ENCODE results near the gene PRR14.

Gene PRR14

DNA sequence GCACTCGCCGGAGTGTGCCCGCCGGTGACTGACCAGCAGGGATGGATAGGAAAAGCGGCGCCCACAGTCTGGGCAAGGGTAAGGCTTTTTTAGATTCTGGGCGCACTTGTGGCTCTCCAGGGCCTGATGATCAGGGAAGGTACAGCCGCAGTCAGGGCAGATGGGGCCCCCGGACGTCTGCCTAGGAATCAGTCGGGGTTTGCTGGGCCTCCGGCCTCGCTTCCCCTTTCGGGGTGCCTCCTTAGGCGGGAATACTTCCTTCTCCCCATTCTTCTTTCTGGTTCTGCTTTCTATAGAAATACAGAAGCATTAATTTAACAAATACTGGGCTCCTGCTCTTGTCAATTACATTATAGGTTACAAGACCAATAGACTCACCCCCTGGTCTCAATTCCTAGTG, 45.6 kb upstream of the PRR14 start:
- POLR2A ChIA-PET = interaction anchor here (1.0 to 1.9 kb wide), 3 partner anchors 29 to 68 kb away, joined by 3 to 5 read pairs (median 3); partner anchors contain the start of gene ZNF688
- CTCF ChIA-PET = no interaction called here

DNA sequence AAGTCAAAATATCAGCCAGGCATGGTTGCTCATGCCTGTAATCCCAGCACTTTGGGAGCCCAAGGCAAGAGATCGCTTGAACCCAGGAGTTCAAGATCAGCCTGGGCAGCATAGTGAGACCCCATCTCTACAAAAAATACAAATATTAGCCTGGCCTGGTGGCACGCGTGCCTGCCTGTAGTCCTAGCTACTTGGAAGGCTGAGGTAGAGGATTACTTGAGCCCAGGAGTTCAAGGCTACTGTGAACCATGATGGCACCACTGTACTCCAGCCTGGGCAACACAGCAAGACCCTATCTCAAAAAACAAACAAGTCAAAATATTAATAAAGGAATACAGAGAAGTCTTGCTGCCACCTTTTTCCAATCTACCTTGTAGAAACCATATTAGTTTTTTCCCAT, 44.8 kb upstream of the PRR14 start:
- DNase-seq (ENCODE audit: extremely low spot score) = no peak
- POLR2A ChIA-PET = interaction anchor here (1.0 to 1.7 kb wide), 3 partner anchors 28 to 67 kb away, joined by 3 to 5 read pairs (median 3); partner anchors contain the start of gene ZNF688
- no peak for TF ChIP-seq ELF4 (IDR thresholded peaks at IDR 0.05)
- TF ChIP-seq ARNT (IDR thresholded peaks at IDR 0.05) = no peak
- no peak for TF ChIP-seq L3MBTL2 (conservative IDR thresholded peaks at IDR 0.05)
- TF ChIP-seq BHLHE40 (IDR thresholded peaks at IDR 0.05; ENCODE audit: borderline replicate concordance) = no peak
- no peak for TF ChIP-seq FOXA1 (IDR thresholded peaks at IDR 0.05)
- no peak for TF ChIP-seq ZNF384 (IDR thresholded peaks at IDR 0.05)
- no peak for TF ChIP-seq NFRKB (IDR thresholded peaks at IDR 0.05)
- TF ChIP-seq TARDBP (IDR thresholded peaks at IDR 0.05) = no peak
- no peak for TF ChIP-seq HDGF (IDR thresholded peaks at IDR 0.05; ENCODE audit: borderline replicate concordance)
- TF ChIP-seq SP1 (IDR thresholded peaks at IDR 0.05) = no peak
- TF ChIP-seq FOXK2 (IDR thresholded peaks at IDR 0.05) = no peak
- TF ChIP-seq, protein P1, sequence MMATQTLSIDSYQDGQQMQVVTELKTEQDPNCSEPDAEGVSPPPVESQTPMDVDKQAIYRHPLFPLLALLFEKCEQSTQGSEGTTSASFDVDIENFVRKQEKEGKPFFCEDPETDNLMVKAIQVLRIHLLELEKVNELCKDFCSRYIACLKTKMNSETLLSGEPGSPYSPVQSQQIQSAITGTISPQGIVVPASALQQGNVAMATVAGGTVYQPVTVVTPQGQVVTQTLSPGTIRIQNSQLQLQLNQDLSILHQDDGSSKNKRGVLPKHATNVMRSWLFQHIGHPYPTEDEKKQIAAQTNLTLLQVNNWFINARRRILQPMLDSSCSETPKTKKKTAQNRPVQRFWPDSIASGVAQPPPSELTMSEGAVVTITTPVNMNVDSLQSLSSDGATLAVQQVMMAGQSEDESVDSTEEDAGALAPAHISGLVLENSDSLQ (IDR thresholded peaks at IDR 0.05) = no peak
- TF ChIP-seq LEF1 (IDR thresholded peaks at IDR 0.05; ENCODE audit: borderline replicate concordance) = no peak
- no peak for TF ChIP-seq FOXM1 (IDR thresholded peaks at IDR 0.05; ENCODE audit: borderline replicate concordance)
- no peak for TF ChIP-seq SUZ12 (IDR thresholded peaks at IDR 0.05)
- TF ChIP-seq CTBP1 (IDR thresholded peaks at IDR 0.05; ENCODE audit: borderline replicate concordance) = no peak
- CTCF ChIA-PET = interaction anchor here (1.2 to 1.5 kb wide), 2 partner anchors 8 to 10 kb away, joined by 4 to 7 read pairs; no protein-coding TSS in a partner anchor

More for the DNA sequence above, 45.6 kb upstream of the PRR14 start:
- DNase-seq (ENCODE audit: extremely low spot score) = no peak
- TF ChIP-seq FOXM1 (IDR thresholded peaks at IDR 0.05; ENCODE audit: borderline replicate concordance) (no peak), BHLHE40 (IDR thresholded peaks at IDR 0.05; ENCODE audit: borderline replicate concordance) (no peak), ELF4 (IDR thresholded peaks at IDR 0.05) (no peak), CTBP1 (IDR thresholded peaks at IDR 0.05; ENCODE audit: borderline replicate concordance) (no peak), NFRKB (IDR thresholded peaks at IDR 0.05) (no peak), LEF1 (IDR thresholded peaks at IDR 0.05; ENCODE audit: borderline replicate concordance) (no peak), HDGF (IDR thresholded peaks at IDR 0.05; ENCODE audit: borderline replicate concordance) (no peak), TARDBP (IDR thresholded peaks at IDR 0.05) (no peak), ARNT (IDR thresholded peaks at IDR 0.05) (no peak), FOXA1 (IDR thresholded peaks at IDR 0.05) (no peak), SP1 (IDR thresholded peaks at IDR 0.05) (no peak), ZNF384 (IDR thresholded peaks at IDR 0.05) (no peak), FOXK2 (IDR thresholded peaks at IDR 0.05) (no peak), L3MBTL2 (conservative IDR thresholded peaks at IDR 0.05) (no peak), SUZ12 (IDR thresholded peaks at IDR 0.05) (no peak)
- TF ChIP-seq, protein P1 (IDR thresholded peaks at IDR 0.05) = no peak

DNA sequence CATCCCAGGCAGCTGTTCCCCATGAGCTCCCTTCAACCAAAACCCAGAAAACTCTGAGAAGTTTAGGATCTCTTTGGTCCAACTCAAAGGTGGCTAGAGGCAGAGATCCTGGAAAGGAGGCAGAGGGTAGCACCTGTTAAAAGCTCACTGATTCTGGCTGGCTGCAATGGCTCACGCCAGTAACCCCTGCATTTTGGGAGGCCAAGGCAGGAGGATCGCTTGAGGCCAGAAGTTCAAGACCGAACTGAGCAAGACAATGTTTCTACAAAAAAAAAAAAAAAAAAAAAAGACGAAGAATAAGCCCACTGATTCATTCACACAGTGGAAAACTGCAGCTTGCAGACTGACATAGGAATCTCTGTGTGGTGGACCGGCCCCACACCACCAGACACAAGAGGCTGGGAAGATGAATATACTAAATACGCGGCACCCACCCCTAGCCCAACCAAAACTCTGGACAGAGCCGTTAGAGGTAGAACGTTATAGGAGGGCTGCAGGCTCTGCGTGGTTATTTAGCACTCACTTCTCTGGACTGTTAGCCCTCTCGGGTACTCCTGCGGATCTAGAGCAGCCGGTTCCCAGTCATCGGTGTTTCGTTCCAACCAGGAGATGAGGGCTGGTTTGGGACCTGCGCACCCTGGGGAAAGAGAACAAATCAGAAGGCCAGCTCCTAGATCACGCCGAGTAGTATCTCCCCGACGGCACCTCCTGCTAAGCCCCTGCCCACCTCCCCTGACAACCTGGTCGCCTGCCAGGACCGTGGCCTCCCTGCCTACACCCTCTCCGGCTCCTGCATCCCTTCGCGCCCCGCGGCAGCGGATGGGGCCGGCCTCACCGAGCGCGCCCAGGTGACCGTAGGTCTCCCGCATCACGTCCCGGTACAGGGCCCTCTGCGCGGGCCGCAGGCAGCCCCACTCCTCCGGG, 41.5 kb upstream of the PRR14 start:
- ChIA-PET POLR2A (interaction anchor here (0.7 to 5.7 kb wide), 30 partner anchors 8 to 517 kb away, joined by 3 to 53 read pairs (median 7); partner anchors contain the start of genes DCTPP1, FBRS, SEPHS2 and TBX6), CTCF (interaction anchor here (1.2 to 2.4 kb wide), 2 partner anchors 11 to 179 kb away, joined by 5 to 12 read pairs; partner anchors contain the start of gene DCTPP1)
- no peak for TF ChIP-seq ARNT (IDR thresholded peaks at IDR 0.05)
- no peak for TF ChIP-seq SP1 (IDR thresholded peaks at IDR 0.05)
- TF ChIP-seq NFRKB (IDR thresholded peaks at IDR 0.05) = no peak
- peak; percentile 69 for DNase-seq (ENCODE audit: extremely low spot score)

DNA sequence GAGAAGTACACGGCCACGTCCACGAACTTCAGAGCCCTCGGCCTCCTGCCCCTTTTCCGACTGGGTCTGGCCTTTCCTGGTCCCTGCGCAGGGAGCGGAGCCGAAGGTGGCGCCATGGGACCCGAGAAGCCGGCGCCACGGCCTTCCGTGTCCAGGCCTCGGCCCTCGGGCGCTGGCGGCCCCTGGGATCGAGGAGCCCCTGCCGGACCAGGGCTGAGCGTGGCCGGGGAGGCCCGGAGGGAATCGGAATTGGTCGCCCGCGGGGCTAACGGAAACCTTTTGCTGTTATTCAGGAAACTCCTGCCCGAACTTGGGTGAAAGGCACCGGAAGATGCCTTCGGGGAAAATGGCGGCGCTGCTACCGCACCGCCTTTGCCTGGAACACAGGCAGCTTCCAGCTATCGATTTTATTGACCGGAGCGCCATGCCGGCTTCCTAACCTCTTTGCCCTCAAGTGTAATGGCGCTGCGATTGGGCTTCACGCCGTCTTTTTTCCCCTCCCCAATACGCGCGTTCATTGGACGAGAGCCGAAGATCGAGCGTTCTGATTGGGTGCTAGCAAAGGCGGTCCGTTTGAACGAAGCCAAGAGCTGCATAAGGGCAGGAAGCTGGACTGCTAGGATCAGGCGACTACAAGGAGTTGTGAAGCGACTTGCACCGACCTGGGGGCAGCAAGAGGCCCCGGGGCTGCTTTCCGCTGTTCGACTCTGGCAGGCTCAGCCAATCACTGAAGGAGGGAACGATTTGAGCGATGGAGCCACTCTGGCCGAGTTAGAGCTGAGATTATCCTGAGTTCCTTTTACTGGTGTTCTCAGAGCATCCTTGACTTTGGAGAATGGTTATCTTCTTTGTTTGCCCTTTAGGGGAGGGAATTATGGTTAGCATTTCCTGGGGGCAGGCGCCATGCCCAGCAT, 40.6 kb upstream of the PRR14 start, which contains the start of gene ZNF689:
TSS of gene ZNF689 (minus strand) at position 464 of the 914 bp plus-strand sequence. CDS start at position 116, 348 bp downstream.
- TF ChIP-seq ARNT (IDR thresholded peaks at IDR 0.05) (no peak), L3MBTL2 (conservative IDR thresholded peaks at IDR 0.05) (peak; percentile 72), ZNF384 (IDR thresholded peaks at IDR 0.05) (no peak), TARDBP (IDR thresholded peaks at IDR 0.05) (no peak), FOXM1 (IDR thresholded peaks at IDR 0.05; ENCODE audit: borderline replicate concordance) (peak; percentile 86; the same call in 1 of the 2 replicates), SUZ12 (IDR thresholded peaks at IDR 0.05) (no peak), FOXA1 (IDR thresholded peaks at IDR 0.05) (no peak), CTBP1 (IDR thresholded peaks at IDR 0.05; ENCODE audit: borderline replicate concordance) (no peak), LEF1 (IDR thresholded peaks at IDR 0.05; ENCODE audit: borderline replicate concordance) (peak; percentile 90; the same call in 1 of the 2 replicates), ELF4 (IDR thresholded peaks at IDR 0.05) (peak; percentile 98), FOXK2 (IDR thresholded peaks at IDR 0.05) (no peak), BHLHE40 (IDR thresholded peaks at IDR 0.05; ENCODE audit: borderline replicate concordance) (no peak), NFRKB (IDR thresholded peaks at IDR 0.05) (peak; percentile 97), HDGF (IDR thresholded peaks at IDR 0.05; ENCODE audit: borderline replicate concordance) (no peak; the same call in 1 of the 2 replicates), SP1 (IDR thresholded peaks at IDR 0.05) (no peak)
- TF ChIP-seq, protein P1 (IDR thresholded peaks at IDR 0.05) = no peak; the same call in 1 of the 2 replicates
- ChIA-PET CTCF (interaction anchor here (0.6 to 1.0 kb wide), 3 partner anchors 10 to 100 kb away, joined by 3 to 5 read pairs (median 3); no protein-coding TSS in a partner anchor), POLR2A (interaction anchor here (0.5 to 5.7 kb wide), 46 partner anchors 9 to 518 kb away, joined by 3 to 53 read pairs (median 5); partner anchors contain the start of genes DCTPP1, FBRS, PRR14 and SEPHS2)
- DNase-seq (ENCODE audit: extremely low spot score) = peak; percentile 100

Data from HEK293T (cell line).